Renal cortex interstitium (tissue), 11 donors: ENCODE data around the gene CTSH. TPM values are rescaled to one million over a fixed set of nuclear protein-coding genes. Genes with fewer than 3 reads are reported as not detected.
"Not testable (repeated sequence)": the region's sequence is repeated elsewhere in the genome, so short reads cannot be mapped to it uniquely, and the experiment has no call there.

Experiments
- DNase-seq, 11 donors: peaks; one replicate each; pipeline ENCODE4 v3.0.0-alpha.2; 2013; ENCODE audit warnings: low read depth in 9 of 11, low spot score in 4 of 11; ENCODE audit errors: extremely low read depth in 1 of 11
- polyA plus RNA-seq, 3 donors: library from polyadenylated mRNA; unstranded; fragments of 120-200 nt; gene quantifications; one replicate each; pipeline ENCODE4 v1.2.1, GENCODE V29; 2013; ENCODE audit not compliant: insufficient read length in 3 of 3

The CTSH gene
- polyA plus RNA-seq, 3 donors, result 118 to 167 (median 160) TPM

GRCh38 chr15:78930577-78931388, 14.1 kb downstream of the CTSH start:
- DNase-seq, result no peak

GRCh38 chr15:78929536-78930264, 15.1 kb downstream of the CTSH start:
- no peak for DNase-seq

GRCh38 chr15:78928616-78929093, 16.2 kb downstream of the CTSH start:
- DNase-seq, result no peak

- DNase-seq, result not testable (repeated sequence)
Observed at GRCh38 chr15:78928176-78928575, 16.7 kb downstream of the CTSH start.

GRCh38 chr15:78927077-78927790, 17.6 kb downstream of the CTSH start:
- DNase-seq, result no peak

- no peak for DNase-seq
Observed at GRCh38 chr15:78925956-78926743, 18.7 kb downstream of the CTSH start.

GRCh38 chr15:78925076-78925624, 19.7 kb downstream of the CTSH start:
- no peak for DNase-seq

- no peak for DNase-seq
Observed at GRCh38 chr15:78923480-78924360, 21.1 kb downstream of the CTSH start.

- no peak for DNase-seq
Observed at GRCh38 chr15:78923015-78923414, 21.8 kb downstream of the CTSH start.

GRCh38 chr15:78922527-78922926, 22.3 kb downstream of the CTSH start:
- DNase-seq, result no peak

GRCh38 chr15:78921940-78922339, 22.9 kb downstream of the CTSH start:
- DNase-seq, result no peak

- no peak for DNase-seq
Observed at GRCh38 chr15:78921517-78921916, 23.3 kb downstream of the CTSH start.

GRCh38 chr15:78917888-78918287, 27.0 kb downstream of the CTSH start:
- DNase-seq, result no peak

GRCh38 chr15:78916088-78916487, 28.8 kb downstream of the CTSH start:
- DNase-seq, result no peak

- DNase-seq, result no peak
Observed at GRCh38 chr15:78915341-78916087, 29.3 kb downstream of the CTSH start.

GRCh38 chr15:78914027-78914764, 30.6 kb downstream of the CTSH start:
- DNase-seq, result no peak
